Naive B cell (primary cell): ENCODE measurements around the gene DMKN. TPM values are rescaled to one million over a fixed set of nuclear protein-coding genes. Genes with fewer than 3 reads are reported as not detected.
A peak's percentile ranks its signal among the peaks of the same experiment; 100 is the strongest.

Experiments used
- ATAC-seq, 2 donors: fragments of 150-1000 bp; cut with Tn5 transposase; 2 replicates each; pipeline ENCODE4 v1.10.0; 2021; ENCODE audit warnings: low read depth in 2 of 2, mild to moderate bottlenecking in 2 of 2, moderate library complexity in 2 of 2
- DNase-seq: peaks from one replicate; pipeline ENCODE4 v3.0.0; 2022
- H3K27ac Mint-ChIP-seq, 6 donors: one replicate each; pipeline ENCODE4 v1.8.0; 2020 to 2022; ENCODE audit warnings: mild to moderate bottlenecking in 6 of 6, mixed read lengths in 6 of 6, moderate library complexity in 5 of 6, inconsistent platforms in 2 of 6
- H3K27me3 Mint-ChIP-seq, 3 donors: one replicate each; pipeline ENCODE4 v1.8.0; 2021 to 2022; ENCODE audit warnings: mixed read lengths in 3 of 3, mild to moderate bottlenecking in 1 of 3
- H3K36me3 Mint-ChIP-seq, 2 donors: one replicate each; pipeline ENCODE4 v1.8.0; 2020 to 2022; ENCODE audit warnings: mixed read lengths in 2 of 2, inconsistent platforms in 1 of 2, mild to moderate bottlenecking in 1 of 2
- H3K4me1 Mint-ChIP-seq, 3 donors: one replicate each; pipeline ENCODE4 v1.8.0; 2020 to 2022; ENCODE audit warnings: mixed read lengths in 3 of 3, inconsistent platforms in 1 of 3, mild to moderate bottlenecking in 1 of 3, moderate library complexity in 1 of 3
- H3K4me3 Mint-ChIP-seq, 8 donors: one replicate each; pipeline ENCODE4 v1.8.0; 2020 to 2022; ENCODE audit warnings: mild to moderate bottlenecking in 8 of 8, mixed read lengths in 8 of 8, moderate library complexity in 8 of 8, inconsistent platforms in 2 of 8
- H3K9me3 Mint-ChIP-seq, 7 donors: one replicate each; pipeline ENCODE4 v1.8.0; 2020 to 2022; ENCODE audit warnings: mixed read lengths in 7 of 7, mild to moderate bottlenecking in 5 of 7, inconsistent platforms in 2 of 7, moderate library complexity in 1 of 7
- polyA plus RNA-seq, 6 donors: library from polyadenylated mRNA; unstranded; fragments of 300-500 nt; fragmentation: Illumina TruSeq; gene quantifications; one replicate each; pipeline ENCODE4 v1.2.3, GENCODE V29; 2021; ENCODE audit warnings: low read depth in 6 of 6

DMKN gene
- polyA plus RNA-seq, 6 donors from 2014 or later, result 2.6 to 3.1 TPM; not detected in 4

DNA sequence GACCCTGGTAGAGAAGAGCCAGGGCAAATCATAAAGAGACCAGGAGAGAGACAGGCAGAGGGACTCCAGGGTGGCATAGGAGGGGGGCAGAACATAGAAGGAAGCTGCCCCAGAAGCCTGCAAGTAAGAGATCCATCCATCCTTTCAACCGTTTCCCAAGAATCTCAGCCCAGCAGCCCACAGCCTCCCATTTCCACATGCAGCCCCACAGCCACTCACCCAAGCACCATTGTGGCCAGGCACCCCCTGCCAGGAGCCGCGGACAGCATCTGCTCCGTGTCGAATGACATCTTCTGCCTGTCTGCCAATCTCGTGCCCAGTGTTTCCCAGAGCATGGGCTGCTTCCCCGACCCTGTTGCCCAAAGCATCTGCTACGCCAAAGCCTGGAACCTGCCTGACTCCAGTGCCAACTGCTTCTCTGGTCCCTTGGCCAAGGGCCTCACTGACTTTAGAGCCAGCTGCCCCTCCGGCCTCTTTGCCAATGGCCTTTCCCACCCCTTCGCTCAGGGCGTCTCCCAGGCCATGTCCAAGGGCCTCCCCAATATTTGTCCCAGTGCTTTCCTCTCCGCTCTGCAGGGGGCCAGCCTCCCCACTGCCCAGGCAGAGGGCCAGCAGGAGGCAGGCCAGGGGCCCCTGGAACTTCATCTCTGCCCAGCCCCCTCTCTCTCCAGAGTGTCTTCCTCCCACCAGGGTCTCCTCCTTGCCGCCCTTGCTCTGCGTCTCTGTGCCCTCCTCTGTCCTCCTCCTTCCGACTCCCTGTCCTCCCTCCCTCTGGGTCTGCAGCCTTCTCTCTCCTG lies 420 bp downstream of the DMKN start:
- H3K27me3 Mint-ChIP-seq, result peaks cover 32 to 74% (median 71%) of the 10 kb centered on the region in 3 donors
- no peak for ATAC-seq
- H3K4me3 Mint-ChIP-seq, result no peak overlapping the region
- DNase-seq, result no peak
- H3K27ac Mint-ChIP-seq, result no peak overlapping the region
- no peaks in the 10 kb centered on the region for H3K36me3 Mint-ChIP-seq
- H3K4me1 Mint-ChIP-seq, result peaks cover 12 to 19% (median 14%) of the 10 kb centered on the region in 3 donors
- H3K9me3 Mint-ChIP-seq, result no peaks in the 10 kb centered on the region

DNA sequence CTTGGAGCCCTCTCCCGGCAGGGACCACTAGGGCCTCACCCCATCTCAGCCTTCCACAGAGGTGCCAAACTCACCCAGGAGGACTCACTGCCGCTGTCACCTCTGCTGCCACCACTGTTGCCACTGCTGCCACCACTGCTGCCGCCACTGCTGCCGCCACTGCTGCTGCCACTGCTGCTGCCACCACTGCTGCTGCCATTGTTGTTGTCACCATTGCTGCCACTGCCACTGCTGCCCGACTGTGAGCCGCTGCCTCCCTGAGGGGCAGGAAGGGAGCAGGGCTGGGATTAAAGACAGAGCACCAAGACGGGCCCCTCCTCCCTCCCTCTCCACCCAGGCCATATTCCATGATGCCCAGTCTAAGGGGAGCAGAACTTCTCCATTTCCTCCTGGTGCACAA lies 2.1 kb downstream of the DMKN start:
- Mint-ChIP-seq H3K27ac (peak overlapping the region in 2 of 6 donors; percentile 37 to 96), H3K4me1 (peaks cover 12 to 19% (median 14%) of the 10 kb centered on the region in 3 donors), H3K27me3 (peaks cover 23 to 77% (median 77%) of the 10 kb centered on the region in 3 donors), H3K4me3 (no peak overlapping the region), H3K36me3 (no peaks in the 10 kb centered on the region), H3K9me3 (no peaks in the 10 kb centered on the region)
- DNase-seq, result no peak
- no peak for ATAC-seq

DNA sequence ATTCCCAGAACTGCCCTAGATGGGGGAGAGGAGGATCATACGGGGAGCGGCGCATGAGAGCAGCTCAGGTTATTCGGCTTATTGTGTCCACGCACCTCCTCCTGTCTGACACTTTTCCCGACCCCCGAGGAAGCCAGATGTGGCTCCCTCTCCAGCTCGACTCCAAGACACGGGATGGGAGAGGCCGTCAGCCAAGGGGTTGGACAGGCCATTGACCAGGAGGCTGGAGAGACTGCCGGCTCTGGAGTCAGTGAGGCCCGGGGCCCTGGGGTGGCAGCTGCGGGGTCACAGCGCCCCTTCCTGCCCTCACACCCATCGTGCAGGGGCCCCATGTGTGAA lies 2.9 kb downstream of the DMKN start:
- ATAC-seq (peak in 1 of 2 donors; percentile 1), DNase-seq (no peak)
- Mint-ChIP-seq H3K27me3 (peaks cover 31 to 84% (median 82%) of the 10 kb centered on the region in 3 donors), H3K9me3 (no peaks in the 10 kb centered on the region), H3K4me3 (peak overlapping the region in 4 of 8 donors; percentile 53 to 75 (median 67)), H3K4me1 (peaks cover 12 to 19% (median 14%) of the 10 kb centered on the region in 3 donors), H3K27ac (peak overlapping the region in 1 of 6 donors; percentile 11), H3K36me3 (no peaks in the 10 kb centered on the region)

DNA sequence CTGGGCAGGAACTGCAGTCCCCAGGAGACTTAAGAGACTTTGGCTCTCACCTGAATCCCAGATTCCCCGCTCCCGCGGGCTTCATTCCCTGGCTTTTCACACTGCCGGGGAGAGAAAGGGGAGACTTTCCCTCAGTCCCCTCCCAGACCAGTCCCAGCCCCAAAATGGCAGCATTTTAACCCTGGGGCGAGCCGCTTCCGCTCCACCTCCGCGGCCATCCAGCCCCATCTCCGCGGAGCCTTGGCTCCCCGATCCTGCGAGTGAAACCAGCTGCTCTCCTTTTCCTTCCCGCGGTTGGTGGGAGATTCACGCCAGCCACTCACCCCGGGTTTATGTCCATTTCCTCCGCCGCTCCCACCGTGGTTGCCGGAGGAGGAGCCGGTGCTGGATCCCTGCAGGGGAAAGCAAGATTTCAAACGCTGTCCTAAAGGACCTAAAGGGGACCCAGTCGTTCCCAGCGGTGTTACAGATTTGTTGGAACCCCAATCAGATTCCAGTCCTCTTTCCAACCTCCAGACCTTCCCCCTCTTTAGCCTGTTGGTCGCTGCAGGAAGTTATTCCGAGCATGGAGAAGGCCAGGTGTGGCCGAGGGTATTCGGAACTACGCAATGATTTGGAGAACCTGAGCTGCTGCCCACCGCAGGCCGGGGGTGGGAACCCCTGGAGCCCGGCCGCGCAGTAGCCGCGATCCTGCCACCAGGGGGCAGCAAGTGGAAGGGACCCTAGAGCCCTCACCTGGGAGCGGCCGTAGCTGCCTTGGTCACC lies 3.4 kb downstream of the DMKN start:
- H3K27ac Mint-ChIP-seq, result peak overlapping the region in 3 of 6 donors; percentile 11 to 91 (median 26)
- H3K4me3 Mint-ChIP-seq, result peak overlapping the region in 7 of 8 donors; percentile 45 to 77 (median 66)
- DNase-seq, result peak; percentile 68
- H3K4me1 Mint-ChIP-seq, result peaks cover 12 to 19% (median 14%) of the 10 kb centered on the region in 3 donors
- H3K27me3 Mint-ChIP-seq, result peaks cover 36 to 89% (median 84%) of the 10 kb centered on the region in 3 donors
- H3K9me3 Mint-ChIP-seq, result peaks cover 0 to 2% (median 0%) of the 10 kb centered on the region in 7 donors
- H3K36me3 Mint-ChIP-seq, result no peaks in the 10 kb centered on the region
- ATAC-seq, result peak; percentile 84 to 87

DNA sequence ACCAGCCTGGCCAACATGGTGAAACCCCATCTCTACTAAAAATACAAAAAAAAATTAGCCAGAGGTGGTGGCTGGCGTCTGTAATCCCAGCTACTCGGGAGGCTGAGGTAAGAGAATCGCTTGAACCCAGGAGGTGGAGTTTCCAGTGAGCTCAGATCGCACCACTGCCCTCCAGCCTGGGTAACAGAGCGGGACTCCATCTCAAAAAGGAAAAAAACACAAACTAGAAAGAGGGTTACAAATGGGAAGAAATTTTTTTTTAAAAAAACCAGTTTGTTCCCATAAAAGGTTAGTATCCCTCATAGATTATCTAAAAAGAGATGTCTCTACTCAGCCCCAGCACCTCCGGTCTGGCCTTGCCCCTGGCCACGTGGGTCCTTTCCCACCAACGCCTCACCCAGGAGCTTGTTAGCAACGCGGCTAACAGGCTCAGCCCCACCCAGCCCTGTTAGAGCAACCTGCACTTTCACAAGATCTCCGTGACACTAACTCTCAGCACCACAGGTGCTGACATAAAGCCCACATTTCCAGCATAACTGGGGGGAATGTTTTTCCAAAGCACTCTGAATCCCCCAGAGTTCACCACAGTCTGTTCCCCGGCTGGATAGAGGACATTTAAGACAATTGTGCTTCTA lies 4.3 kb downstream of the DMKN start:
- Mint-ChIP-seq H3K36me3 (no peaks in the 10 kb centered on the region), H3K4me1 (peaks cover 8 to 19% (median 14%) of the 10 kb centered on the region in 3 donors), H3K27me3 (peaks cover 30 to 86% (median 80%) of the 10 kb centered on the region in 3 donors), H3K4me3 (peak overlapping the region in 5 of 8 donors; percentile 31 to 77 (median 68)), H3K9me3 (peaks cover 0 to 2% (median 0%) of the 10 kb centered on the region in 7 donors), H3K27ac (no peak overlapping the region)
- ATAC-seq (peak; percentile 56 to 62), DNase-seq (no peak)

DNA sequence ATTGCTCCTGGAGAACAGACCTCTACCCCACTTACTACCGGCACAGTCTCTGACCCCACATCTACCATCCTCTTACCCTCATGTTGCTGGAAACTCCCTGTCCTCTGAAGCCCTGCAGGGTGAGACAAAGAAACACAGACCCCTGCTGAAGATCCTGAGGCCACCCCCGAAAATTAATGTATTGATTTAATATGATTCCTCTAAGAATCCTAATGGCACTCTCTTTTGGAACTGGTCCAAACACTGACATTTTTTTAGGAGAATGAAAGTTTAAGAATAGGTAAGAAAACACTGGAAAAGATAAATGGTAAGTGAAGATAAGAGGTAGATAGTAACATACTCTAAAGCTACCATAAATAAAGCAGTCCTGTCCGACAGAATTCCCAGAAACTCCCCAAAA lies 5.3 kb downstream of the DMKN start:
- H3K27ac Mint-ChIP-seq, result no peak overlapping the region
- H3K4me1 Mint-ChIP-seq, result peaks cover 8 to 19% (median 14%) of the 10 kb centered on the region in 3 donors
- peaks cover 0 to 2% (median 0%) of the 10 kb centered on the region in 7 donors for H3K9me3 Mint-ChIP-seq
- ATAC-seq (no peak), DNase-seq (no peak)
- H3K4me3 Mint-ChIP-seq, result no peak overlapping the region
- H3K27me3 Mint-ChIP-seq, result peaks cover 30 to 84% (median 76%) of the 10 kb centered on the region in 3 donors
- H3K36me3 Mint-ChIP-seq, result no peaks in the 10 kb centered on the region

DNA sequence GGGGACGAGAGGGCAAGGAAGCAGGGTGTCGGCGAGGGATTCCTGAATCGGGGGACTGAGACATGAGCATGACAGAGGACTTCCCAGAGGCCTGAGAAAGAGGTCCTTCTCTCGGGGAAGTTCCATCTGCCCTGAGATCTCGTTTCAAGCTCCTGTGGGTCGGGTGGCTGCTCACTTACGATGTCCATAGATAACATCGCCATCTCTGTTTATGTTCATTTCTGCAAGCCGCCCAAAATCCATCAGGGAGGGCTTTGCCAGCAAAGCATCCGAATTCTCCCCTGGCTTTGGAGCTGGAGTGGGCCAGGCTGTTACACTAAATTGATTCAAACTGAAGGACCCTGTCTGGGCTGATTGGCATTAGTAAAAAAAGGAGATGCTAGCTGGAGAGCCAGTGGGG lies 5.9 kb downstream of the DMKN start:
- Mint-ChIP-seq H3K4me1 (peaks cover 8 to 19% (median 14%) of the 10 kb centered on the region in 3 donors), H3K9me3 (peaks cover 0 to 2% (median 0%) of the 10 kb centered on the region in 7 donors), H3K27ac (no peak overlapping the region), H3K27me3 (peaks cover 24 to 83% (median 76%) of the 10 kb centered on the region in 3 donors), H3K4me3 (no peak overlapping the region), H3K36me3 (no peaks in the 10 kb centered on the region)
- DNase-seq, result no peak
- no peak for ATAC-seq

DNA sequence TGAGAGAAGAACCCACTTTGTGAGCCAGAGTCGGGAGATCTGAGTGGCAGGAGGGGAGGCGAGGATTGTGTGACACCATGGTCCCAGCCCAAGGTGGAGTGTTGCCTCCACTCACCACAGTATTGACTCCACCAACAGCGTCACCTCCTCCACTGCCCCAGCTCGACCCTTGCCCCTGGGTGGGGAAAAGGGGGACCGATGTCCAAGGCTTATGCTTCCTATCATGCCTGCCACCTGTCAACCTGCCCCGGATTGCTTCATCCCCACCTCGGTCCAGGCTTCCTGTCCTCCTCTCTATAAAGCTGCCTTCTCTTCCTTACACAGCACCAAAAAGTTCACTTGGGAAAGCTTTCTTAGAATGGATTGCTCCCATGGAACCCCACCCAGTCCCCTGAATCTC lies 7.4 kb downstream of the DMKN start:
- Mint-ChIP-seq H3K27ac (no peak overlapping the region), H3K4me1 (peaks cover 8 to 16% (median 14%) of the 10 kb centered on the region in 3 donors), H3K36me3 (no peaks in the 10 kb centered on the region), H3K27me3 (peaks cover 24 to 83% (median 70%) of the 10 kb centered on the region in 3 donors), H3K9me3 (peaks cover 0 to 2% (median 0%) of the 10 kb centered on the region in 7 donors), H3K4me3 (peak overlapping the region in 1 of 8 donors; percentile 30)
- ATAC-seq (no peak), DNase-seq (no peak)

DNA sequence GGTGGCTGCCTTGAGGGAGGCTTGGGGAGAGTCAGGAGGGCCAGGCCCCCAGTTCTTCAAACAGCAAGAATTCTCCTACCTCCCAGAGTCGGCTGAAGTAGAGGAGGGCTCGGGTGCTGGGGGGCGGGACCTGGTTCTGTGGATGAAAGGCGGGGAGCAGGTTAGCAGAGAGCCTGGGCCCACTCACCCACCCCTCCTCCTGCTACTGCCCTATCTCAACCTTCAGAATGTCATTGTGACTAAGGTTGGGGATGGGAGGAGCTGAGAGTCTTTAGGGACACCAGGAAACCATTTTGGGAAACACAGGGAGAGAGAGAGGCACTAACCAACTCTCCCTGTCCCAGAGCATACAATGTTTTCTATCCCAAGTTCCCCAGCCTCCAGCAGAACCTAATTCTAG lies 10.7 kb downstream of the DMKN start:
- no peaks in the 10 kb centered on the region for H3K4me1 Mint-ChIP-seq
- no peaks in the 10 kb centered on the region for H3K36me3 Mint-ChIP-seq
- peaks cover 21 to 69% (median 61%) of the 10 kb centered on the region in 3 donors for H3K27me3 Mint-ChIP-seq
- ATAC-seq, result no peak
- DNase-seq, result no peak
- peaks cover 0 to 2% (median 0%) of the 10 kb centered on the region in 7 donors for H3K9me3 Mint-ChIP-seq
- H3K27ac Mint-ChIP-seq, result no peak overlapping the region
- H3K4me3 Mint-ChIP-seq, result no peak overlapping the region

DNA sequence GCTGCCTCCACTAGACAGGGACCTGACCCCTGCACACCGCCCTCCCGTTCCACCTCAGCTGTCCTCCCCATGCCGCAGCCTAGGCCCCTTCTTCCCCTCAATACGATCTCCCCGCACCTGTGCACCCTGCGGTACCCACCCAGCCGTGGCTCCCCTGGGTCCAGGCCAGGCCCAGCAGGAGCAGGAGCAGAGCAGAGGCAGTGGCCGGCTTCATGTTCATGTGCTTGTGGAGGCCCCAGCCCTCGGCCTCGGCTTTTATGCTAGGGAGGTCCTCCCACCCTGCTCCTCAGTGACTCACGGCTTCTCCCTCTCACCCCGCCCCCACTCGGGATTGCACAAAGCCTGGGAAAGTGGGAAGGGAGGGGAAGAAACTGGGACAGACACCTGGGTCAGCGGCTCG lies 11.8 kb downstream of the DMKN start:
- H3K27ac Mint-ChIP-seq, result no peak overlapping the region
- no peak overlapping the region for H3K4me3 Mint-ChIP-seq
- no peaks in the 10 kb centered on the region for H3K4me1 Mint-ChIP-seq
- no peaks in the 10 kb centered on the region for H3K36me3 Mint-ChIP-seq
- H3K9me3 Mint-ChIP-seq, result peaks cover 0 to 2% (median 0%) of the 10 kb centered on the region in 7 donors
- no peak for DNase-seq
- peaks cover 24 to 58% (median 56%) of the 10 kb centered on the region in 3 donors for H3K27me3 Mint-ChIP-seq
- ATAC-seq, result no peak

DNA sequence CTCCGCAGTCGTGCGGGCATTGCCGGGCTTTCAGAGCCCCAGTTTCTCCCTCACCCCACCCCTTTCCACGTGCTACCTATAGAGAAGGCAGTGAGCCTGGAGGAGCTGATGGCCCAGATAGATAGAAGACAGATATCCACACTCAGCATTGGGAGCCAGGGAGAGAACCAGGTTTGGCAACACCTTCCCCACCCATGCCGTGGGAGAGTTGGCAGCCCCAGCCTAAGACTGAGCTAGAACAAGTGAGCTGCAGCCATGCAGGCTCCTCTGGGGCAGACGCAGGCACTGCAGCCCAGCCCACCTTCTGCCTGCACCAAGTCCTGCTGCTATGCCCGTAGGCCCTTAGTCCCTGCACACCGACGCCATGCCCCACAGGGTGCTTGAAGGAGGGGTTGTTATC lies 12.8 kb downstream of the DMKN start:
- DNase-seq, result no peak
- H3K27ac Mint-ChIP-seq, result no peak overlapping the region
- peaks cover 0 to 2% (median 0%) of the 10 kb centered on the region in 7 donors for H3K9me3 Mint-ChIP-seq
- H3K36me3 Mint-ChIP-seq, result no peaks in the 10 kb centered on the region
- no peak overlapping the region for H3K4me3 Mint-ChIP-seq
- peaks cover 16 to 48% (median 47%) of the 10 kb centered on the region in 3 donors for H3K27me3 Mint-ChIP-seq
- no peak for ATAC-seq
- peaks cover 0 to under 1% (median 0%) of the 10 kb centered on the region in 3 donors for H3K4me1 Mint-ChIP-seq

DNA sequence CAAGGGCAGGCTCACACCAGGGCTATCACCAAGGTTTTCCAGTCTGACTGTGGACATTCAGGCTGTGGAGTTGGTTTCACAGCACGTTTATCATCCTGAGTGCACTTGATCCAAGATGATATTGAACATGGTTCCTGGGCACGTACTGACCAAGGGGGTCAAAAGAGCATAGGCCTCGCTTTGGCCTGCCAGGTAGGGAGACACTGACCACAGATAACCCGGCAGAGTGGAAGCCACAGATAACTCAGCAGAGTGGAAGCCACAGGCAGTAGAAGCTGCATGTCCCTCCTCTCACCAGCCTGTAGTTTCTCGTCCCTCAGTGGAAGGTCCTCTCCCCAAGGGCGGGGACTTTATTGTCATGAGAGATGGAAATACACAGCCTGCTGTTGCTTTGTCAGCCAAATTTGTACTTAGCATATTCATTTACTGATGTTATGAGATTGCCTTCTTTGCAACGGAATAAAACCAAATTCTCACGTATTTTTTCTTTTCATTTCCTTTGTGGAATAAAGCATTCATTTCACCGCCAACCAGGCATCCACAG lies 14.4 kb downstream of the DMKN start:
- no peak overlapping the region for H3K27ac Mint-ChIP-seq
- H3K4me1 Mint-ChIP-seq, result peaks cover 7 to 9% (median 8%) of the 10 kb centered on the region in 3 donors
- peaks cover 10 to 38% (median 36%) of the 10 kb centered on the region in 3 donors for H3K27me3 Mint-ChIP-seq
- no peak overlapping the region for H3K4me3 Mint-ChIP-seq
- no peaks in the 10 kb centered on the region for H3K36me3 Mint-ChIP-seq
- H3K9me3 Mint-ChIP-seq, result no peaks in the 10 kb centered on the region
- DNase-seq (no peak), ATAC-seq (no peak)

DNA sequence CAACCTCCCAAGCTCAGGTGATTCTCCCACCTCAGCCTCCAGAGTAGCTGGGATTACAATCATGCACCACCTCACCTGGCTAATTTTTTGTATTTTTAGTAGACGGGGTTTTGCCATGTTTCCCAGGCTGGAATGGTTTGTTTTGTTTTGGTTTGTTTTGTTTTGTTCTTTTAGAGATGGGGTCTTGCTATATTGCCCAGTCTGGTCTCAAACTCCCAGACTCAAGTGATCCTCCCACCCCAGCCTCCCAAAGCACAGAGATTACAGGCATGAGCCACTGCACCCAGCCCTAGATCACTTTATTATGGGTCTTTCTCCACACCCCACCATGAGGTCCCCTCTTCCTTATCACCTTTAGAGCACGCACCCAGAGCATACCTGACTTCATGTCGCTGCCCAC lies 15.2 kb downstream of the DMKN start:
- Mint-ChIP-seq H3K27ac (peak overlapping the region in 1 of 6 donors; percentile 1), H3K9me3 (no peaks in the 10 kb centered on the region), H3K36me3 (no peaks in the 10 kb centered on the region), H3K27me3 (peaks cover 10 to 37% (median 31%) of the 10 kb centered on the region in 3 donors), H3K4me1 (peaks cover 7 to 9% (median 8%) of the 10 kb centered on the region in 3 donors), H3K4me3 (no peak overlapping the region)
- ATAC-seq, result no peak
- DNase-seq, result no peak
